Dendritic cell treated with granulocyte-macrophage colony-stimulating factor and Interleukin-4, amounts not matched to agents 40 ng/mL and 50 ng/mL, for 4 days (primary cell): ENCODE results near the gene NBR1.
"Not testable (repeated sequence)": the region's sequence is repeated elsewhere in the genome, so short reads cannot be mapped to it uniquely, and the experiment has no call there.

ENCODE experiments used
- H3K27ac Mint-ChIP-seq: one replicate; pipeline ENCODE4 v1.8.0; 2022; ENCODE audit warnings: mild to moderate bottlenecking, mixed read lengths
- H3K27me3 Mint-ChIP-seq: one replicate; pipeline ENCODE4 v1.8.0; 2022; ENCODE audit warnings: mild to moderate bottlenecking, mixed read lengths
- H3K36me3 Mint-ChIP-seq: one replicate; pipeline ENCODE4 v1.8.0; 2022; ENCODE audit warnings: low read depth, mixed read lengths
- H3K4me1 Mint-ChIP-seq: one replicate; pipeline ENCODE4 v1.8.0; 2022; ENCODE audit warnings: low read depth, mixed read lengths
- H3K4me3 Mint-ChIP-seq: one replicate; pipeline ENCODE4 v1.8.0; 2022; ENCODE audit warnings: mild to moderate bottlenecking, moderate library complexity, mixed read lengths
- H3K9me3 Mint-ChIP-seq: one replicate; pipeline ENCODE4 v1.8.0; 2022; ENCODE audit warnings: mixed read lengths
- intact Hi-C: fragments of 100-400 bp; cut with micrococcal nuclease; formaldehyde crosslinking; loops from one replicate; pipeline ENCODE4 v1.15.0; 2022

Gene NBR1

GRCh38 chr17:43171586-43172487 is 823 bp downstream of the NBR1 start:
- Mint-ChIP-seq H3K4me3 (peak overlapping the region; percentile 66), H3K27ac (no peak overlapping the region), H3K9me3 (no peaks in the 10 kb centered on the region), H3K4me1 (peaks cover 27% of the 10 kb centered on the region), H3K36me3 (peaks cover 23% of the 10 kb centered on the region), H3K27me3 (no peaks in the 10 kb centered on the region)
- intact Hi-C loops, result loop anchor here (1.0 kb wide), 1 partner anchor 40 kb away; no protein-coding TSS in a partner anchor

GRCh38 chr17:43175213-43176118 is 4.5 kb downstream of the NBR1 start:
- intact Hi-C loops, result no loop called here
- Mint-ChIP-seq H3K36me3 (peaks cover 53% of the 10 kb centered on the region), H3K27me3 (no peaks in the 10 kb centered on the region), H3K27ac (peak overlapping the region; percentile 32), H3K4me3 (no peak overlapping the region), H3K9me3 (no peaks in the 10 kb centered on the region), H3K4me1 (peaks cover 29% of the 10 kb centered on the region)

DNA sequence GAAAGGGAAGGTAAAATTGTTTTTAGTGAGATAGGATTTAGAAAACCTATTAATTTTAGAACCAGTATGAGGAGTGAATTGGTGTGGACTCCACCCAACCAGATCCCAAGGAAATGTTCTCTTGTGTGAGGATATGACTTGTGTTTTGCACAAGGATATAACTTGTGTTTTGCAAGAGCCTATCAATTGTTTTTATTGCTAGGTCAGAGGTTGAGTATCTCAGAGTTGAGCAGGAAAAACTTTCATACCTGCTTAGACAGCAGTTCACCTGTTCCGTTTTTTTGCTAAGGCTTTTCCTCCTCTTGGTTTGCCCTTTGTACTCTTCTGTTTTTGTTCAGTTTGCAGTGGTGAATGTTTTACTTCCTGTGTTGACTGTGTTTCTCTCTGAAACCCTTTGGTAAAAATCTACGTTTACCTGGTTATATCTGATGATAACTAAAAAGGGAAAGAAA is 5.1 kb downstream of the NBR1 start:
- Mint-ChIP-seq H3K27me3 (no peaks in the 10 kb centered on the region), H3K4me3 (no peak overlapping the region), H3K4me1 (peaks cover 29% of the 10 kb centered on the region), H3K27ac (no peak overlapping the region), H3K36me3 (peaks cover 60% of the 10 kb centered on the region), H3K9me3 (no peaks in the 10 kb centered on the region)
- intact Hi-C loops, result no loop called here

GRCh38 chr17:43183921-43184320 is 12.9 kb downstream of the NBR1 start:
- no peaks in the 10 kb centered on the region for H3K4me1 Mint-ChIP-seq
- intact Hi-C loops, result no loop called here
- H3K4me3 Mint-ChIP-seq, result no peak overlapping the region
- no peaks in the 10 kb centered on the region for H3K27me3 Mint-ChIP-seq
- H3K9me3 Mint-ChIP-seq, result no peaks in the 10 kb centered on the region
- no peak overlapping the region for H3K27ac Mint-ChIP-seq
- peaks cover 91% of the 10 kb centered on the region for H3K36me3 Mint-ChIP-seq

- H3K27me3 Mint-ChIP-seq, intact Hi-C loops, H3K4me1 Mint-ChIP-seq, H3K4me3 Mint-ChIP-seq, H3K9me3 Mint-ChIP-seq, H3K27ac Mint-ChIP-seq: not testable (repeated sequence)
- H3K36me3 Mint-ChIP-seq, result peaks cover 95% of the 10 kb centered on the region
Observed at GRCh38 chr17:43186656-43187055, 15.6 kb downstream of the NBR1 start.

GRCh38 chr17:43193251-43193650 is 22.2 kb downstream of the NBR1 start:
- H3K9me3 Mint-ChIP-seq, result no peaks in the 10 kb centered on the region
- H3K4me1 Mint-ChIP-seq, result no peaks in the 10 kb centered on the region
- H3K4me3 Mint-ChIP-seq, result no peak overlapping the region
- intact Hi-C loops, result loop anchor here (10.0 kb wide), 1 partner anchor 312 kb away; no protein-coding TSS in a partner anchor
- no peak overlapping the region for H3K27ac Mint-ChIP-seq
- peaks cover 100% of the 10 kb centered on the region for H3K36me3 Mint-ChIP-seq
- no peaks in the 10 kb centered on the region for H3K27me3 Mint-ChIP-seq

- intact Hi-C loops, result loop anchor here (10.0 kb wide), 1 partner anchor 305 kb away; no protein-coding TSS in a partner anchor
- Mint-ChIP-seq H3K36me3 (peaks cover 100% of the 10 kb centered on the region), H3K27me3 (no peaks in the 10 kb centered on the region), H3K9me3 (no peaks in the 10 kb centered on the region), H3K4me1 (no peaks in the 10 kb centered on the region), H3K27ac (no peak overlapping the region), H3K4me3 (no peak overlapping the region)
Observed at GRCh38 chr17:43199633-43200032, 28.6 kb downstream of the NBR1 start.

DNA sequence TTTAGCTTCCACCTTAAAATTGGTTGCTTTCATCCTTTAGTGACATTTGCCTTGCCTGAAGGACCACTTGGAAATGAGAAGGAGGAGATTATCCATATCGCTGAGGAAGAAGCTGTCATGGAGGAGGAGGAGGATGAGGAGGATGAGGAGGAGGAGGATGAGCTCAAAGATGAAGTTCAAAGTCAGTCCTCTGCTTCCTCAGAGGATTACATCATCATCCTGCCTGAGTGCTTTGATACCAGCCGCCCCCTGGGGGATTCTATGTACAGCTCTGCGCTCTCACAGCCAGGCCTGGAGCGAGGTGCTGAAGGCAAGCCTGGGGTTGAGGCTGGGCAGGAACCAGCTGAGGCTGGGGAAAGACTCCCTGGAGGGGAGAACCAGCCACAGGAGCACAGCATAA is 29.1 kb downstream of the NBR1 start:
- no peak overlapping the region for H3K27ac Mint-ChIP-seq
- peaks cover 100% of the 10 kb centered on the region for H3K36me3 Mint-ChIP-seq

GRCh38 chr17:43203013-43203412 is 32.0 kb downstream of the NBR1 start:
- H3K27me3 Mint-ChIP-seq, H3K4me3 Mint-ChIP-seq, intact Hi-C loops, H3K4me1 Mint-ChIP-seq, H3K9me3 Mint-ChIP-seq, H3K27ac Mint-ChIP-seq: not testable (repeated sequence)
- peaks cover 100% of the 10 kb centered on the region for H3K36me3 Mint-ChIP-seq

More for the DNA sequence above, 29.1 kb downstream of the NBR1 start:
- no peak overlapping the region for H3K4me3 Mint-ChIP-seq
- no peaks in the 10 kb centered on the region for H3K4me1 Mint-ChIP-seq
- no peaks in the 10 kb centered on the region for H3K27me3 Mint-ChIP-seq
- intact Hi-C loops, result no loop called here
- no peaks in the 10 kb centered on the region for H3K9me3 Mint-ChIP-seq

DNA sequence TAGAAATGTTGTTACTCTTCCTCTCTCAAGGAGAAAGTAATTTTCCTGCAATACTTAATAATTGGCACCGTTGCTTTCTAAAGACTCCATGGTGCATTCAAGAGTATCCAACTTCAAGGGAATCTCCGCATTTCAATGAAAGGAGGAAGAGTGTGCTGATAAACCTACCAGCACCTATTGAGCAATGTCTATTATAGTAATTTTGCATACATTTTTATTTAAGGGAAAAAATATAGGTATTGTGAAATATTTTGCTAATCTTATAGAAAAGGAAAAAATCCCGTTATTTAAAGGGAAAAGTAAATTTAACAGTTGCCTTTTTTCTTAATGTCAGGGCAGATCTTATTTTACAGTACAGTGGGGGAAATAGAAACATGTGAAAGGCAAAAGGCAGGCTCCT is 39.6 kb downstream of the NBR1 start:
- Mint-ChIP-seq H3K4me1 (peaks cover 37% of the 10 kb centered on the region), H3K9me3 (no peaks in the 10 kb centered on the region), H3K27ac (peak overlapping the region; percentile 100), H3K27me3 (no peaks in the 10 kb centered on the region), H3K36me3 (peaks cover 98% of the 10 kb centered on the region), H3K4me3 (peak overlapping the region; percentile 99)
- intact Hi-C loops, result no loop called here

DNA sequence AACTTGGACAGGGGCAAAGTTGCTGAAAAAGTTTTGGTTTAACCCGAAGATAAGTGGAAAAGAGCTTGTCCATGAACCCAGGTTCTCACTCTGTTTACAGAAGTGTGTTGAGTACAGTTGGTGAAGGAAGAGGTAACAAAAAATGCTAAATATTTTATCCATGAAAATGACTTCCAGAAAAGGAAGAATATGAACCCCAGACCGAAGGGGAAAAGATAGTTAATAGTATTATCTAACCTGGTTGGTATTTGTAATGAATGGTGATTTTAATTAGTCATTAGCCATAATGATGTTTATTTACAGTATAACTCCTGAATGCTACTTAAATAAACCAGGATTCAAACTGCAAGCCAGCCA is 40.1 kb downstream of the NBR1 start:
- Mint-ChIP-seq H3K27ac (peak overlapping the region; percentile 100), H3K27me3 (no peaks in the 10 kb centered on the region), H3K4me3 (peak overlapping the region; percentile 99), H3K9me3 (no peaks in the 10 kb centered on the region), H3K36me3 (peaks cover 98% of the 10 kb centered on the region), H3K4me1 (peaks cover 43% of the 10 kb centered on the region)
- intact Hi-C loops, result no loop called here

DNA sequence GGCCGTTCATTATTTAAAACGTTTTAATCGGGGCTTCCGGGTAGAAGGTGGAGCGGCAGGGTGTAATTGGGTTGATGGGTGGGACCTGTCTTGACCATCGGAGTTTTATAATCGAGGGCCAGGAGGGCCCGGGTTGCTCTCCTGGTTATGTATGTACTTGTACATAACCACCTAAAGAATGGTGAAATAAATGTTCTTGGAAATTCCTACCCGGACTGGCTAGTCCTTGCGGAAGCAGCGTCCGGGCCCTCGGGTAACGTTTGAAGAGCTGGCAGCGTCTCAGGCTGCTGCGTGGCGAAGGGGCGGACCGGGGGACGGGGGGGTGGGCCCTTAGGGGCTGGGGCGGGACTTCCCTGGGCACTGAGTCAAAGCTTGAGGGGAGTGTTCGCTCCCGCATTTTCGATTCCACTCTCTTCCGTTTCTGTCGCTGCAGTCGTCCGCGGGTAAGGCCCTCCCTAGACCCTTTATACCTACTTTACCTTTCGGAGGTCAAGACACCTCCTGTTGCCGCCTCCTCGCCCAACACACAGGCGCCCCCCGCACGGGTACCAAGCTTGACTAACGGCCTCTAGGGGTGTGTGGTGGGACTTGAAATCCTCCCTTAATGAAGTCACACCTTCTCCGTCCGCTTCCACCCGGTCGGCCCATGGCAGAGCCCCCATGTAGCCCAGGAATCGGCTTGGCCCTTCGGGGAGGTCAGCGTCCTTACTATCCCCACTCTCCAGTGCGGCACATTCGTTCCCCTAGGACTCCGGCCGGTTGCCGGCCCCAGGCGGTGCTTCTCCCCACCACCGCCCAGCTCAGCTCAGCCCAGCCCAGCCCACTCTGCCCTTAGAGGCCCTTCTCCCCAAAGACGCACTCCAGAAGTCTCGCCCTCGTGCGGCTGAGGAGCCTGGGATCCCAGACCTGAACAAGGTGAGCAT is 40.7 kb downstream of the NBR1 start, which contains the start of gene TMEM106A:
Gene TMEM106A (plus strand): TSS at position 396 of the 923 bp plus-strand sequence. CDS start 1,167 bp downstream, outside the sequence.
- Mint-ChIP-seq H3K27ac (peak within 1 kb of the TSS; percentile 100), H3K4me1 (peaks cover 49% of the 10 kb centered on the region), H3K36me3 (peaks cover 98% of the 10 kb centered on the region), H3K4me3 (peak within 1 kb of the TSS; percentile 99), H3K27me3 (no peaks in the 10 kb centered on the region), H3K9me3 (no peaks in the 10 kb centered on the region)
- intact Hi-C loops, result loop anchor here (1.0 kb wide), 1 partner anchor 39 kb away; no protein-coding TSS in a partner anchor
